Trophoblast cell (in vitro differentiated cells and primary cell): Measurements from ENCODE around the gene MOB1B.

ENCODE experiments used
- DNase-seq, 2 donors: peaks; one replicate each; pipeline ENCODE4 v3.0.0-alpha.2; 2016
- H2AFZ ChIP-seq: 2 replicates; pipeline ENCODE4 v1.6.1; 2013; ENCODE audit warnings: low read length, moderate library complexity, mild to moderate bottlenecking; ENCODE audit not compliant: insufficient read depth, poor library complexity
- H2AK5ac ChIP-seq: 2 replicates; pipeline ENCODE4 v1.6.1; 2013; ENCODE audit warnings: mild to moderate bottlenecking, low read length
- H2BK120ac ChIP-seq: 2 replicates; pipeline ENCODE4 v1.6.1; 2013; ENCODE audit warnings: low read length, mild to moderate bottlenecking, moderate library complexity; ENCODE audit not compliant: insufficient read depth, poor library complexity
- H2BK12ac ChIP-seq: 2 replicates; pipeline ENCODE4 v1.6.1; 2013; ENCODE audit warnings: mild to moderate bottlenecking, low read length, moderate library complexity
- H2BK5ac ChIP-seq: 2 replicates; pipeline ENCODE4 v1.6.1; 2013; ENCODE audit warnings: low read length, low read depth, moderate library complexity, mild to moderate bottlenecking; ENCODE audit not compliant: poor library complexity
- H3K14ac ChIP-seq: 2 replicates; pipeline ENCODE4 v1.6.1; 2013; ENCODE audit warnings: mild to moderate bottlenecking, low read length
- H3K18ac ChIP-seq: 2 replicates; pipeline ENCODE4 v1.6.1; 2013; ENCODE audit warnings: mild to moderate bottlenecking, low read length
- H3K23ac ChIP-seq: 2 replicates; pipeline ENCODE4 v1.6.1; 2013; ENCODE audit warnings: low read length
- H3K27ac ChIP-seq: 2 replicates; pipeline ENCODE4 v1.5.1; 2013; ENCODE audit warnings: low read depth, mild to moderate bottlenecking, inconsistent platforms, low read length, moderate library complexity
- H3K27me3 ChIP-seq: 2 replicates; pipeline ENCODE4 v1.6.1; 2013; ENCODE audit warnings: inconsistent platforms, mild to moderate bottlenecking, low read length, moderate library complexity; ENCODE audit not compliant: insufficient read depth
- H3K36me3 ChIP-seq, 2 experiments: 1 replicate in 1 of 2; 2 replicates in 1 of 2; pipeline ENCODE4 v1.6.1; 2013; ENCODE audit warnings: low read length in 2 of 2, mild to moderate bottlenecking in 2 of 2, moderate library complexity in 1 of 2; ENCODE audit not compliant: insufficient read depth in 2 of 2, control insufficient read depth in 1 of 2
- H3K4ac ChIP-seq: 2 replicates; pipeline ENCODE4 v1.6.1; 2013; ENCODE audit warnings: low read depth, mild to moderate bottlenecking, low read length, moderate library complexity
- H3K4me1 ChIP-seq, 2 experiments: 1 replicate in 1 of 2; 2 replicates in 1 of 2; pipeline ENCODE4 v1.6.1; 2013; ENCODE audit warnings: low read length in 2 of 2, mild to moderate bottlenecking in 2 of 2, moderate library complexity in 1 of 2; ENCODE audit not compliant: insufficient read depth in 2 of 2, control insufficient read depth in 1 of 2
- H3K4me2 ChIP-seq: 2 replicates; pipeline ENCODE4 v1.6.1; 2013; ENCODE audit warnings: inconsistent platforms, mild to moderate bottlenecking, low read length, moderate library complexity
- H3K4me3 ChIP-seq: 2 replicates; pipeline ENCODE4 v1.5.1; 2013; ENCODE audit warnings: mild to moderate bottlenecking, low read depth, low read length, inconsistent platforms
- H3K79me1 ChIP-seq: one replicate; pipeline ENCODE4 v1.6.1; 2013; ENCODE audit warnings: low read length
- H3K79me2 ChIP-seq: 2 replicates; pipeline ENCODE4 v1.6.1; 2013; ENCODE audit warnings: low read length, mild to moderate bottlenecking; ENCODE audit not compliant: control insufficient read depth, insufficient read depth, poor library complexity
- H3K9ac ChIP-seq: 2 replicates; pipeline ENCODE4 v1.6.1; 2013; ENCODE audit warnings: mild to moderate bottlenecking, low read length
- H3K9me3 ChIP-seq: 2 replicates; pipeline ENCODE4 v1.6.1; 2013; ENCODE audit warnings: low read depth, mild to moderate bottlenecking, control low read depth, inconsistent platforms, low read length; ENCODE audit not compliant: insufficient read depth
- H4K12ac ChIP-seq: 2 replicates; pipeline ENCODE4 v1.6.1; 2013; ENCODE audit warnings: low read depth, mild to moderate bottlenecking, low read length, moderate library complexity
- H4K8ac ChIP-seq: 2 replicates; pipeline ENCODE4 v1.6.1; 2013; ENCODE audit warnings: low read depth, mild to moderate bottlenecking, low read length, moderate library complexity
- H4K91ac ChIP-seq: one replicate; pipeline ENCODE4 v1.6.1; 2013; ENCODE audit warnings: low read depth, mild to moderate bottlenecking, low read length, moderate library complexity
- WGBS: extraction: QIAGEN DNeasy Blood & Tissue Kit; methylation state at CpG from one replicate; pipeline ENCODE4 v1.1.7; 2013; ENCODE audit warnings: missing lambda C conversion rate; ENCODE audit not compliant: insufficient read length, insufficient coverage; ENCODE audit errors: extremely low coverage; 5-methylcytosine and 5-hydroxymethylcytosine counted together

The MOB1B gene

GRCh38 chr4:70863099-70863790 lies 38.9 kb upstream of the MOB1B start:
- no peak overlapping the region for H3K4me3 ChIP-seq
- H3K9ac ChIP-seq, result no peak overlapping the region
- no CpG with 5 or more reads among the region's 6 CpGs for WGBS
- H3K9me3 ChIP-seq, result no peaks in the 10 kb centered on the region
- H4K12ac ChIP-seq, result no peak overlapping the region
- no peak overlapping the region for H2BK5ac ChIP-seq
- H4K91ac ChIP-seq, result no peak overlapping the region
- no peak overlapping the region for H2AFZ ChIP-seq
- DNase-seq, result peak in 1 of 2 donors; percentile 38
- H3K4ac ChIP-seq, result no peak overlapping the region
- no peaks in the 10 kb centered on the region for H3K27me3 ChIP-seq
- H3K14ac ChIP-seq, result no peak overlapping the region
- H3K4me1 ChIP-seq, result no peaks in the 10 kb centered on the region
- no peak overlapping the region for H3K27ac ChIP-seq
- no peak overlapping the region for H3K23ac ChIP-seq
- no peak overlapping the region for H3K4me2 ChIP-seq
- no peak overlapping the region for H2AK5ac ChIP-seq
- H3K79me1 ChIP-seq, result no peaks in the 10 kb centered on the region
- H3K79me2 ChIP-seq, result no peaks in the 10 kb centered on the region
- H3K36me3 ChIP-seq, result no peaks in the 10 kb centered on the region
- H4K8ac ChIP-seq, result no peak overlapping the region
- no peak overlapping the region for H2BK120ac ChIP-seq
- no peak overlapping the region for H3K18ac ChIP-seq
- no peak overlapping the region for H2BK12ac ChIP-seq

GRCh38 chr4:70868778-70869177 lies 33.4 kb upstream of the MOB1B start:
- no peak overlapping the region for H3K27ac ChIP-seq
- H4K8ac ChIP-seq, result no peak overlapping the region
- H3K4ac ChIP-seq, result no peak overlapping the region
- H3K14ac ChIP-seq, result no peak overlapping the region
- no peaks in the 10 kb centered on the region for H3K9me3 ChIP-seq
- H3K4me3 ChIP-seq, result no peak overlapping the region
- no peak overlapping the region for H2AK5ac ChIP-seq
- no peak overlapping the region for H3K23ac ChIP-seq
- H3K18ac ChIP-seq, result no peak overlapping the region
- no peak overlapping the region for H4K91ac ChIP-seq
- H4K12ac ChIP-seq, result no peak overlapping the region
- H2AFZ ChIP-seq, result no peak overlapping the region
- no peaks in the 10 kb centered on the region for H3K79me1 ChIP-seq
- H3K9ac ChIP-seq, result no peak overlapping the region
- H3K36me3 ChIP-seq, result no peaks in the 10 kb centered on the region
- no peak for DNase-seq
- no peak overlapping the region for H3K4me2 ChIP-seq
- H2BK120ac ChIP-seq, result no peak overlapping the region
- no peak overlapping the region for H2BK12ac ChIP-seq
- H3K79me2 ChIP-seq, result no peaks in the 10 kb centered on the region
- no peak overlapping the region for H2BK5ac ChIP-seq
- H3K4me1 ChIP-seq, result no peaks in the 10 kb centered on the region
- H3K27me3 ChIP-seq, result no peaks in the 10 kb centered on the region

- no peak overlapping the region for H3K4ac ChIP-seq
- no peak overlapping the region for H2AFZ ChIP-seq
- no peak overlapping the region for H2BK12ac ChIP-seq
- no peak overlapping the region for H3K23ac ChIP-seq
- no peaks in the 10 kb centered on the region for H3K9me3 ChIP-seq
- H3K4me3 ChIP-seq, result no peak overlapping the region
- no peak overlapping the region for H2AK5ac ChIP-seq
- no peaks in the 10 kb centered on the region for H3K79me1 ChIP-seq
- no peak overlapping the region for H2BK5ac ChIP-seq
- no CpG with 5 or more reads among the region's 3 CpGs for WGBS
- H3K36me3 ChIP-seq, result no peaks in the 10 kb centered on the region
- H3K4me1 ChIP-seq, result no peaks in the 10 kb centered on the region
- H4K8ac ChIP-seq, result no peak overlapping the region
- H3K79me2 ChIP-seq, result no peaks in the 10 kb centered on the region
- no peaks in the 10 kb centered on the region for H3K27me3 ChIP-seq
- no peak overlapping the region for H3K14ac ChIP-seq
- H3K18ac ChIP-seq, result no peak overlapping the region
- no peak overlapping the region for H4K91ac ChIP-seq
- no peak overlapping the region for H4K12ac ChIP-seq
- no peak overlapping the region for H2BK120ac ChIP-seq
- H3K27ac ChIP-seq, result no peak overlapping the region
- no peak overlapping the region for H3K4me2 ChIP-seq
- no peak for DNase-seq
- H3K9ac ChIP-seq, result no peak overlapping the region
Measured at GRCh38 chr4:70873216-70873615, 29.0 kb upstream of the MOB1B start.

- Histone ChIP-seq H3K4ac (no peak overlapping the region), H3K4me1 (no peaks in the 10 kb centered on the region), H3K27ac (no peak overlapping the region), H3K18ac (no peak overlapping the region), H3K4me3 (no peak overlapping the region), H4K8ac (no peak overlapping the region), H3K79me2 (no peaks in the 10 kb centered on the region), H2AFZ (no peak overlapping the region), H4K91ac (no peak overlapping the region), H3K27me3 (no peaks in the 10 kb centered on the region), H2BK12ac (no peak overlapping the region), H2BK120ac (no peak overlapping the region), H2BK5ac (no peak overlapping the region), H3K9me3 (no peaks in the 10 kb centered on the region), H4K12ac (no peak overlapping the region), H3K9ac (no peak overlapping the region), H3K4me2 (no peak overlapping the region), H3K14ac (no peak overlapping the region), H3K36me3 (no peaks in the 10 kb centered on the region), H2AK5ac (no peak overlapping the region), H3K79me1 (no peaks in the 10 kb centered on the region), H3K23ac (no peak overlapping the region)
- WGBS, result no CpG with 5 or more reads among the region's 19 CpGs
- DNase-seq, result no peak
Measured at GRCh38 chr4:70874268-70875156, 27.7 kb upstream of the MOB1B start.
